ENCODE measurements around the gene KAZN. TPM values are rescaled to one million over a fixed set of nuclear protein-coding genes. Genes with fewer than 3 reads are reported as not detected.
A peak's percentile ranks its signal among the peaks of the same experiment; 100 is the strongest.

KAZN gene
- total RNA-seq, 1 donor from 2014 or later, result 5.7 TPM

DNA sequence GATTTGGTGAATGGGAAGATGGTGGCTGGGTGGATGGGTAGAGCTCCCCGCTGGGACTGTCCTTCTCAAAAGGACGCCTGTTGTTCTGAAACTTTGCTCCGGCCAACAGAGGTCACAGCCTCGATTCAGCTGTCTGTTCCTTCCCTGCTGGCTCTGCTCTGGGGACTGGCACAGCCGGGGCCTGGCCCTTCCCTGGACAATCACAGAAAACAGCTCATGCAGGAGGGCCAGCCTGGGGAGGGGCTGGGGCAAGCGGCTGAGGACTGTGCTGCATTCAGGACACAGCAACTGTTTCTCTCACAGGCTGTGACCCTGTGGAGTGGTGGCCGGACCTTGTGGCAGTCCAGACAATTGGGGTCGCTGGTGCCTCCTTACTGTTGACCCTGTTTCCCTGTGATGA, 444.4 kb downstream of the KAZN start:
- DNase-seq (ENCODE audit: low read depth), result no peak
- TF ChIP-seq, protein P1, sequence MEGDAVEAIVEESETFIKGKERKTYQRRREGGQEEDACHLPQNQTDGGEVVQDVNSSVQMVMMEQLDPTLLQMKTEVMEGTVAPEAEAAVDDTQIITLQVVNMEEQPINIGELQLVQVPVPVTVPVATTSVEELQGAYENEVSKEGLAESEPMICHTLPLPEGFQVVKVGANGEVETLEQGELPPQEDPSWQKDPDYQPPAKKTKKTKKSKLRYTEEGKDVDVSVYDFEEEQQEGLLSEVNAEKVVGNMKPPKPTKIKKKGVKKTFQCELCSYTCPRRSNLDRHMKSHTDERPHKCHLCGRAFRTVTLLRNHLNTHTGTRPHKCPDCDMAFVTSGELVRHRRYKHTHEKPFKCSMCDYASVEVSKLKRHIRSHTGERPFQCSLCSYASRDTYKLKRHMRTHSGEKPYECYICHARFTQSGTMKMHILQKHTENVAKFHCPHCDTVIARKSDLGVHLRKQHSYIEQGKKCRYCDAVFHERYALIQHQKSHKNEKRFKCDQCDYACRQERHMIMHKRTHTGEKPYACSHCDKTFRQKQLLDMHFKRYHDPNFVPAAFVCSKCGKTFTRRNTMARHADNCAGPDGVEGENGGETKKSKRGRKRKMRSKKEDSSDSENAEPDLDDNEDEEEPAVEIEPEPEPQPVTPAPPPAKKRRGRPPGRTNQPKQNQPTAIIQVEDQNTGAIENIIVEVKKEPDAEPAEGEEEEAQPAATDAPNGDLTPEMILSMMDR (conservative IDR thresholded peaks at IDR 0.05; ENCODE audit: low read depth, low read length), result no peak
- H3K4me3 ChIP-seq (ENCODE audit: low read depth, low read length), result no peak overlapping the region

DNA sequence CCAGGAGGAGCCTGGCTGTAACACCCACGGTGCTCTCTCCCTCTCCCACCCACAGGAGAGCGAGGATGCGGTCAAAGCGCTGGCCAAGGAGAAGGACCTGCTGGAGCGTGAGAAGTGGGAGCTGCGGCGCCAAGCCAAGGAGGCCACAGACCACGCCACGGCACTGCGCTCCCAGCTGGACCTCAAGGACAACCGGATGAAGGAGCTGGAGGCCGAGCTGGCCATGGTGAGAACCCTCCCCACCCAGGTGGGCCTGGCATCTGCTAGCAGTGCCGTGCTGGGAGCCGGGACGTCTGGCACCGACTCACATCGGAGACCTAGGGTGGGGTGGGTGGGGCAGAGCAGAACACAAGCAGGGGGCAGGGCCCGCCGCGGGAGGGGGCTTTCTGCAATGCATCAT, 445.4 kb downstream of the KAZN start:
- no peak for DNase-seq (ENCODE audit: low read depth)
- no peak overlapping the region for H3K4me3 ChIP-seq (ENCODE audit: low read depth, low read length)
- TF ChIP-seq, protein P1 (conservative IDR thresholded peaks at IDR 0.05; ENCODE audit: low read depth, low read length), result no peak

DNA sequence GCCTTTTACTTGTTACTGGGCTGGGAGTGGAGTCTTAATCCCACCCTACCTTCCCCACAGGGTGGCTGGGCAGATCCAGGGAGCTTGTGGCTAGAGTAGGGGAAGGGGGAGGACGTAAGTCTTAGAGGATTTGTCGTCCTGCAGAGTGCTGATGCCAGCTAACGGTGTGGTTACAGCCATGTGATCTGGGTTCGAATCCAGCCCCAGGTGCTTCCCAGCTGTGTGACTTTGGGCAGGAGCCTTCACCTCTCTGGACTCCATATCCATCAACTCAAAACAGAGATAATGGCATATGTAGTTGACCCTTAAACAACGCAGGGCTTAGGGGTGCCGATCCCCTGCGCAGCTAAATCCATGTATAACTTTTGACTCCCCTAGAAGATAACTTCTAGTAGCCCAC, 446.6 kb downstream of the KAZN start:
- TF ChIP-seq, protein P1 (conservative IDR thresholded peaks at IDR 0.05; ENCODE audit: low read depth, low read length), result no peak
- DNase-seq (ENCODE audit: low read depth), result no peak
- no peak overlapping the region for H3K4me3 ChIP-seq (ENCODE audit: low read depth, low read length)

DNA sequence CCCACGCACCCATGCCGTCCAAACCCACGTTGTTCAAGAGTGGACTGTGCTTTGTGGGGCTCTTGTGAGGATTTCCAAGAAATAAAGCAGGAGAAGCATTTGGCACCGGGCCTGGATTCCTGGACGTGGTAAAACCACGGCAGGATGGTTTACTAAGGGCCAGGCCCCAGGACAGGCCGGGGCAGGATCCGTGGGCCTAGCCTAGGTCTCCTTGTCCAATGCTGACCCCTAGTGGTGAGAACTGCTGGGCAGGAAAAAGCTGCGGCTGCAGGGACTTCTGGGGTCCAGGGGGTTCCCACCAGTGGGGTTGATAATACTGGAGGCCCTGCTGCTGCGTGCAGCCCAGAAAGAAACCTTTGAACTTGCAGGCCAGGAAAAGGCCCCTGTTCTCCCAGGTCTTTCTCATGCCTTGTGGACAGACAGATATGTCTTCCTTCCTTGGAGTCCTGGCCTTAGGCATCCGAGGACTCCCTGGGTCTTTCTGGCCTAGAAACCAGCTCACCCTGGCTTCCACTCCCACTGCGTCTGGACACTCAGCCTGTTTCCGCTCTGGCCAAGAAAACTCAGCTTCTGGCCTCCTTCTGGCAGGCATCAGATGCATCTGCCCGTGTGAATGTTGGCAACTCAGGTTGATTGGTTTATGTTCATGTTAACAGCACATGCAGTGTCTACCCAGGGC, 448.1 kb downstream of the KAZN start:
- no peak overlapping the region for H3K4me3 ChIP-seq (ENCODE audit: low read depth, low read length)
- TF ChIP-seq, protein P1 (conservative IDR thresholded peaks at IDR 0.05; ENCODE audit: low read depth, low read length), result peak; percentile 97
- DNase-seq (ENCODE audit: low read depth), result no peak

- no peak for DNase-seq (ENCODE audit: low read depth)
These were observed 448.8 kb downstream of the KAZN start for GRCh38 chr1:15047237-15047636.

GRCh38 chr1:15048437-15048980, 450.0 kb downstream of the KAZN start:
- no peak overlapping the region for H3K4me3 ChIP-seq (ENCODE audit: low read depth, low read length)
- no peak for DNase-seq (ENCODE audit: low read depth)

More at GRCh38 chr1:15047237-15047636, 448.8 kb downstream of the KAZN start:
- TF ChIP-seq, protein P1 (conservative IDR thresholded peaks at IDR 0.05; ENCODE audit: low read depth, low read length), result no peak
- H3K4me3 ChIP-seq (ENCODE audit: low read depth, low read length), result no peak overlapping the region

More at GRCh38 chr1:15048437-15048980, 450.0 kb downstream of the KAZN start:
- TF ChIP-seq, protein P1 (conservative IDR thresholded peaks at IDR 0.05; ENCODE audit: low read depth, low read length), result no peak

Measured in epithelial cell of proximal tubule (primary cell).